H1 (cell line): ENCODE measurements around the gene ZNF148. TPM values are rescaled to one million over a fixed set of nuclear protein-coding genes. Genes with fewer than 3 reads are reported as not detected.

ENCODE experiments used
- CTCF ChIA-PET: fragments of 300-600 bp; sonication (Branson Sonifier 250); formaldehyde crosslinking; loops from one replicate; lab custom pipeline; 2021; ENCODE audit not compliant: partially characterized antibody; lab: Charles Lee
- POLR2A ChIA-PET: fragments of 300-600 bp; sonication (Branson Sonifier 250); formaldehyde crosslinking; loops from one replicate; lab custom pipeline; 2021; ENCODE audit warnings: inconsistent platforms; ENCODE audit not compliant: partially characterized antibody; lab: Charles Lee
- DNase-seq, 2 experiments: peaks; one replicate each; pipeline versions ENCODE4 v3.0.0 to v3.0.0-alpha.2; 2010 to 2022; ENCODE audit warnings: low spot score in 2 of 2, low read depth in 1 of 2, mixed read lengths in 1 of 2
- FAIRE-seq: peaks from 2 replicates; lab custom pipeline; 2011; peaks lifted over from hg19 to GRCh38; lab: Jason Lieb, UNC
- H2AFZ ChIP-seq: 2 replicates; pipeline ENCODE4 v1.8.1; 2012; ENCODE audit warnings: low read length, inconsistent platforms
- H2AK5ac ChIP-seq: 2 replicates; pipeline ENCODE4 v1.6.1; 2013; ENCODE audit warnings: low read depth, low read length
- H2BK120ac ChIP-seq: replicated peaks from 2 replicates; pipeline ENCODE3; 2013; ENCODE audit warnings: low read depth, low read length, inconsistent platforms
- H2BK12ac ChIP-seq: 2 replicates; pipeline ENCODE4 v1.6.1; 2013; ENCODE audit warnings: low read depth, low read length
- H2BK15ac ChIP-seq: 2 replicates; pipeline ENCODE4 v1.6.1; 2013; ENCODE audit warnings: low read length
- H2BK20ac ChIP-seq: 2 replicates; pipeline ENCODE4 v1.6.1; 2013; ENCODE audit warnings: low read length
- H2BK5ac ChIP-seq: 2 replicates; pipeline ENCODE4 v1.6.1; 2013; ENCODE audit warnings: low read depth, low read length
- H3K14ac ChIP-seq: 2 replicates; pipeline ENCODE4 v1.6.1; 2013; ENCODE audit warnings: inconsistent platforms; ENCODE audit not compliant: insufficient read length
- H3K18ac ChIP-seq: 2 replicates; pipeline ENCODE4 v1.6.1; 2013; ENCODE audit warnings: low read length; ENCODE audit errors: extremely low read depth
- H3K23ac ChIP-seq: 2 replicates; pipeline ENCODE4 v1.6.1; 2013; ENCODE audit warnings: inconsistent platforms; ENCODE audit not compliant: insufficient read length
- H3K23me2 ChIP-seq: 2 replicates; pipeline ENCODE4 v1.6.1; 2013; ENCODE audit warnings: low read depth, low read length
- H3K27ac ChIP-seq: 2 replicates; pipeline ENCODE4 v1.6.1; 2011; ENCODE audit warnings: low read depth, low read length, inconsistent platforms
- H3K27me3 ChIP-seq, 4 experiments: replicated peaks in 1 of 4; 1 replicate in 1 of 4; 2 replicates in 3 of 4; pipeline versions ENCODE4 v1.6.1 to v1.8.1; 2011 to 2013; ENCODE audit warnings: low read length in 3 of 4, mild to moderate bottlenecking in 3 of 4, inconsistent platforms in 2 of 4, mixed read lengths in 2 of 4, moderate library complexity in 1 of 4; ENCODE audit not compliant: control insufficient read depth in 3 of 4, insufficient read depth in 3 of 4; ENCODE audit errors: extremely low read depth in 1 of 4
- H3K36me3 ChIP-seq, 4 experiments: 2 replicates each; pipeline versions ENCODE4 v1.6.1 to v1.8.1; 2011 to 2013; ENCODE audit warnings: mild to moderate bottlenecking in 4 of 4, low read length in 3 of 4, moderate library complexity in 2 of 4, control low read depth in 1 of 4, inconsistent platforms in 1 of 4; ENCODE audit not compliant: insufficient read depth in 4 of 4, control insufficient read depth in 2 of 4
- H3K4ac ChIP-seq: replicated peaks from 2 replicates; pipeline ENCODE3; 2013; ENCODE audit warnings: low read length, low read depth, mixed read lengths, inconsistent platforms; ENCODE audit not compliant: insufficient read length
- H3K4me1 ChIP-seq, 4 experiments: replicated peaks in 1 of 4; 1 replicate in 1 of 4; 2 replicates in 3 of 4; pipeline versions ENCODE4 v1.6.1 to v1.8.1; 2011 to 2013; ENCODE audit warnings: low read length in 3 of 4, inconsistent platforms in 2 of 4, mixed read lengths in 1 of 4; ENCODE audit not compliant: insufficient read depth in 4 of 4, control insufficient read depth in 3 of 4
- H3K4me2 ChIP-seq, 2 experiments: 2 replicates each; pipeline versions ENCODE4 v1.6.1 to v1.8.1; 2011 to 2013; ENCODE audit warnings: low read depth in 2 of 2, low read length in 2 of 2, control low read depth in 1 of 2, inconsistent platforms in 1 of 2, mild to moderate bottlenecking in 1 of 2; ENCODE audit not compliant: insufficient read depth in 1 of 2
- H3K4me3 ChIP-seq, 4 experiments: fragments of 200-600, 300-600 bp in 1 of 4; sonication (generic), shearing (Covaris generic), sonication (Bioruptor Twin) in 1 of 4; 2 replicates each; pipeline versions ENCODE4 v1.5.1 to v1.8.1; 2011 to 2016; ENCODE audit warnings: low read length in 4 of 4, low read depth in 3 of 4, control low read depth in 2 of 4, inconsistent platforms in 2 of 4, mild to moderate bottlenecking in 2 of 4, mixed read lengths in 1 of 4, moderate library complexity in 1 of 4; ENCODE audit not compliant: insufficient read depth in 2 of 4; ENCODE audit errors: extremely low read depth in 1 of 4
- H3K56ac ChIP-seq: replicated peaks from 2 replicates; pipeline ENCODE3; 2013; ENCODE audit warnings: low read depth, mild to moderate bottlenecking, mixed read lengths, low read length, inconsistent platforms; ENCODE audit not compliant: insufficient read length
- H3K79me1 ChIP-seq: 2 replicates; pipeline ENCODE4 v1.6.1; 2013; ENCODE audit warnings: low read depth, low read length, control low read depth
- H3K79me2 ChIP-seq, 2 experiments: 2 replicates each; pipeline versions ENCODE4 v1.6.1 to v1.8.1; 2012 to 2013; ENCODE audit warnings: low read length in 2 of 2, mild to moderate bottlenecking in 2 of 2, inconsistent platforms in 1 of 2; ENCODE audit not compliant: insufficient read depth in 2 of 2, control insufficient read depth in 1 of 2
- H3K9ac ChIP-seq, 4 experiments: replicated peaks in 1 of 4; 1 replicate in 1 of 4; 2 replicates in 3 of 4; pipeline versions ENCODE4 v1.6.1 to v1.8.1; 2011 to 2013; ENCODE audit warnings: low read depth in 3 of 4, low read length in 3 of 4, control low read depth in 2 of 4, mild to moderate bottlenecking in 2 of 4, moderate library complexity in 2 of 4, inconsistent platforms in 1 of 4; ENCODE audit errors: extremely low read depth in 1 of 4
- H3K9me3 ChIP-seq, 2 experiments: 2 replicates each; pipeline versions ENCODE4 v1.6.1 to v1.8.1; 2012 to 2013; ENCODE audit warnings: mild to moderate bottlenecking in 2 of 2, moderate library complexity in 2 of 2, control low read depth in 1 of 2, inconsistent platforms in 1 of 2, low read depth in 1 of 2, low read length in 1 of 2, mixed read lengths in 1 of 2; ENCODE audit not compliant: insufficient read depth in 2 of 2
- H4K20me1 ChIP-seq, 2 experiments: replicated peaks in 1 of 2; 2 replicates each; pipeline versions ENCODE3 to v1.8.1; 2011 to 2013; ENCODE audit warnings: inconsistent platforms in 2 of 2, low read length in 2 of 2, mild to moderate bottlenecking in 1 of 2; ENCODE audit not compliant: insufficient read depth in 2 of 2, control insufficient read depth in 1 of 2
- H4K5ac ChIP-seq: 2 replicates; pipeline ENCODE4 v1.6.1; 2013; ENCODE audit warnings: low read length, low read depth, mixed read lengths, inconsistent platforms; ENCODE audit not compliant: insufficient read length
- H4K8ac ChIP-seq: 2 replicates; pipeline ENCODE4 v1.8.0; 2013; ENCODE audit warnings: mild to moderate bottlenecking, moderate library complexity, low read length, inconsistent platforms; ENCODE audit not compliant: insufficient read depth; ENCODE audit errors: extremely low read depth
- H4K91ac ChIP-seq: replicated peaks from 2 replicates; pipeline ENCODE3; 2013; ENCODE audit warnings: low read length, mixed read lengths, inconsistent platforms; ENCODE audit not compliant: insufficient read length
- CHD1 ChIP-seq: IDR thresholded peaks from 2 replicates; pipeline ENCODE4 v1.6.1; 2012; ENCODE audit warnings: low read depth, low read length, improper control_type of control experiment
- CTCF ChIP-seq, 3 experiments: IDR thresholded peaks; 1 replicate in 2 of 3; 2 replicates in 1 of 3; pipeline versions ENCODE4 v1.5.1 to v1.6.1; 2011; ENCODE audit warnings: low read length in 3 of 3, mild to moderate bottlenecking in 3 of 3, inconsistent platforms in 2 of 3, low read depth in 1 of 3, moderate library complexity in 1 of 3; ENCODE audit not compliant: insufficient read depth in 1 of 3; ENCODE audit errors: control extremely low read depth in 1 of 3
- GTF2F1 ChIP-seq: IDR thresholded peaks from 2 replicates; pipeline ENCODE4 v1.6.1; 2012; ENCODE audit warnings: low read depth, low read length, improper control_type of control experiment, borderline replicate concordance
- HDAC6 ChIP-seq: IDR thresholded peaks from one replicate; pipeline ENCODE4 v1.7.1; 2012; ENCODE audit warnings: low read depth, mild to moderate bottlenecking, inconsistent platforms, low read length, moderate library complexity
- KDM5A ChIP-seq: fragments of 200-600 bp; IDR thresholded peaks from 2 replicates; pipeline ENCODE4 v1.7.1; 2012; ENCODE audit warnings: mild to moderate bottlenecking, low read length, inconsistent platforms, mixed read lengths
- NANOG ChIP-seq: IDR thresholded peaks from 2 replicates; pipeline ENCODE4 v1.6.1; 2011; ENCODE audit warnings: low read length, low read depth, mild to moderate bottlenecking, inconsistent platforms; ENCODE audit not compliant: insufficient read depth, poor library complexity, severe bottlenecking
- NRF1 ChIP-seq: IDR thresholded peaks from 2 replicates; pipeline ENCODE4 v1.6.1; 2011; ENCODE audit warnings: mild to moderate bottlenecking, low read depth, low read length, improper control_type of control experiment
- PHF8 ChIP-seq: fragments of 200-600 bp; sonication (generic); conservative IDR thresholded peaks from 2 replicates; pipeline ENCODE4 v1.7.1; 2012; ENCODE audit warnings: low read depth, mild to moderate bottlenecking, inconsistent platforms, low read length, moderate library complexity
- SAP30 ChIP-seq: fragments of 300-600 bp; sonication (generic); IDR thresholded peaks from 2 replicates; pipeline ENCODE4 v1.7.1; 2012; ENCODE audit warnings: low read length, moderate library complexity, mild to moderate bottlenecking, inconsistent platforms; ENCODE audit not compliant: insufficient read depth, insufficient replicate concordance
- SIRT6 ChIP-seq: IDR thresholded peaks from one replicate; pipeline ENCODE4 v1.7.1; 2012; ENCODE audit warnings: low read length, inconsistent platforms
- SP1 ChIP-seq: IDR thresholded peaks from 2 replicates; pipeline ENCODE4 v1.6.1; 2011; ENCODE audit warnings: low read depth, low read length
- SUZ12 ChIP-seq: fragments of 200-600 bp; sonication (generic); IDR thresholded peaks from 2 replicates; pipeline ENCODE4 v1.6.1; 2012; ENCODE audit warnings: mild to moderate bottlenecking, inconsistent platforms, low read length, moderate library complexity, mixed read lengths
- WGBS, 2 experiments: shearing (Covaris generic) in 1 of 2; methylation state at CpG; one replicate each; pipeline versions ENCODE4 v1.1.6 to v1.1.7; 2013 to 2015; ENCODE audit warnings: low lambda C conversion rate in 2 of 2, mixed read lengths in 2 of 2, inconsistent platforms in 1 of 2, low coverage in 1 of 2, missing lambda C conversion rate in 1 of 2; ENCODE audit not compliant: insufficient replicate concordance in 2 of 2, insufficient coverage in 1 of 2, insufficient read length in 1 of 2; ENCODE audit errors: extremely low coverage in 1 of 2, missing lambda C conversion rate in 1 of 2; 5-methylcytosine and 5-hydroxymethylcytosine counted together
- polyA plus RNA-seq, 7 experiments: library from polyadenylated mRNA; depleted of rRNA in 3 of 7; stranded (reverse) in 5 of 7; unstranded in 2 of 7; fragments of >200 nt in 5 of 7; fragments of 200-250 nt in 2 of 7; gene quantifications; 1 replicate in 5 of 7; 2 replicates in 1 of 7; 4 replicates in 1 of 7; pipeline versions ENCODE4 v1.2.1 to v1.2.3, GENCODE V29; 2011 to 2013; ENCODE audit warnings: missing spikeins in 2 of 7, mixed read lengths in 2 of 7
- total RNA-seq: library from RNA; stranded (reverse); fragmentation: NEBNext Ultra II Directional; extraction: Animal tissue kit (Norgen Biotek cat#: 25700); gene quantifications from 2 replicates; pipeline ENCODE4 v1.2.1, GENCODE V29; 2021

The ZNF148 gene
- total and polyA plus RNA-seq, 2 of the 8 experiments (the other 6 are each of a cell fraction or from before 2014, with no cell fraction given) = 3.7 to 22.6 TPM

- Histone ChIP-seq H4K20me1 (no peaks in the 10 kb centered on the region), H3K9me3 (peaks cover 0 to 4% of the 10 kb centered on the region in 2 experiments; a peak in 1 of 4 replicates), H3K23ac (no peak overlapping the region), H3K9ac (no peak overlapping the region), H4K5ac (no peak overlapping the region), H3K4me3 (no peak overlapping the region), H3K79me2 (no peaks in the 10 kb centered on the region), H3K4me1 (no peaks in the 10 kb centered on the region), H3K14ac (no peak overlapping the region), H2BK5ac (no peak overlapping the region), H3K18ac (no peak overlapping the region), H2BK20ac (no peak overlapping the region), H3K23me2 (no peaks in the 10 kb centered on the region), H3K27me3 (no peaks in the 10 kb centered on the region), H2BK15ac (no peak overlapping the region), H2AFZ (no peak overlapping the region), H3K79me1 (no peaks in the 10 kb centered on the region), H4K8ac (no peak overlapping the region), H3K4ac (no peak overlapping the region), H3K56ac (no peak overlapping the region), H2BK120ac (no peak overlapping the region), H4K91ac (no peak overlapping the region), H3K36me3 (peaks cover 0 to 2% (median 0%) of the 10 kb centered on the region in 4 experiments; a peak in 1 of 8 replicates), H3K27ac (no peak overlapping the region), H2BK12ac (no peak overlapping the region), H2AK5ac (no peak overlapping the region), H3K4me2 (no peak overlapping the region)
- WGBS, 2 experiments = 81% methylated on average over 1 of the region's 1 CpG; no CpG with 5 or more reads in 1 of the 2 experiments
- ChIA-PET POLR2A (no interaction called here), CTCF (interaction anchor here (1.0 to 1.3 kb wide), 2 partner anchors 10 to 74 kb away, joined by 3 read pairs; no protein-coding TSS in a partner anchor)
- DNase-seq (no peak), FAIRE-seq (no peak)
- TF ChIP-seq SAP30 = no peak
- no peak for TF ChIP-seq CHD1
- TF ChIP-seq KDM5A = no peak
- TF ChIP-seq SIRT6 = no peak
- TF ChIP-seq NANOG = no peak
- TF ChIP-seq PHF8 = no peak
- no peak for TF ChIP-seq NRF1
- TF ChIP-seq HDAC6 = no peak
- no peak for TF ChIP-seq SP1
- no peak for TF ChIP-seq SUZ12
- TF ChIP-seq CTCF (IDR thresholded peaks at IDR 0.05; ENCODE audit: control extremely low read depth in 1 of 3, insufficient read depth in 1 of 3, low read depth in 1 of 3, low read length in 3 of 3) = no peak
- no peak for TF ChIP-seq GTF2F1
These were observed 114.1 kb downstream of the ZNF148 start for GRCh38 chr3:125261031-125261430.
